Upper lobe of right lung (tissue), 1 donor: ENCODE measurements around the gene DUOX2. TPM values are rescaled to one million over a fixed set of nuclear protein-coding genes. Genes with fewer than 3 reads are reported as not detected.
A peak's percentile ranks its signal among the peaks of the same experiment; 100 is the strongest.

ENCODE experiments used
- ATAC-seq: fragments of 200-7000 bp; cut with Tn5 transposase; one replicate; pipeline ENCODE4 v1.9.1; 2020; ENCODE audit warnings: mild to moderate bottlenecking, moderate library complexity
- DNase-seq: peaks from one replicate; pipeline ENCODE4 v3.0.0-alpha.2; 2020
- H3K27ac ChIP-seq: fragments of 200-600 bp; one replicate; pipeline ENCODE4 v1.8.0; 2022
- H3K27me3 ChIP-seq: fragments of 200-600 bp; one replicate; pipeline ENCODE4 v1.8.0; 2022; ENCODE audit warnings: mild to moderate bottlenecking
- H3K36me3 ChIP-seq: fragments of 200-600 bp; one replicate; pipeline ENCODE4 v1.8.0; 2022
- H3K4me1 ChIP-seq: fragments of 200-600 bp; one replicate; pipeline ENCODE4 v1.8.0; 2022
- H3K4me3 ChIP-seq: fragments of 200-600 bp; one replicate; pipeline ENCODE4 v1.8.0; 2022; ENCODE audit warnings: mild to moderate bottlenecking
- H3K9me3 ChIP-seq: fragments of 200-600 bp; one replicate; pipeline ENCODE4 v1.8.0; 2022
- CTCF ChIP-seq: fragments of 200-600 bp; IDR thresholded peaks from one replicate; pipeline ENCODE4 v1.8.0; 2022; ENCODE audit warnings: antibody characterized with exemption
- intact Hi-C: fragments of 100-400 bp; cut with DNase I; formaldehyde crosslinking; loops from one replicate; pipeline ENCODE4 v1.11.0; 2022
- total RNA-seq: library from RNA; stranded (reverse); fragmentation: NEBNext Ultra II Directional; extraction: Animal tissue kit (Norgen Biotek cat#: 25700); gene quantifications from one replicate; pipeline ENCODE4 v1.2.1, GENCODE V29; 2021
- donor health status: DM: no; HTN: yes; CAD: no; lungs with severe emphysema.

The DUOX2 gene
- total RNA-seq, 1 donor from 2014 or later = 3.8 TPM

GRCh38 chr15:45113380-45113990, 487 bp downstream of the DUOX2 start:
- peak; percentile 44 for DNase-seq

GRCh38 chr15:45112591-45113379, 1.2 kb downstream of the DUOX2 start:
- H3K9me3 ChIP-seq = no peaks in the 10 kb centered on the region
- H3K4me3 ChIP-seq = no peak overlapping the region
- no peak for TF ChIP-seq CTCF
- ATAC-seq (peak; percentile 1), DNase-seq (peak; percentile 65)
- H3K4me1 ChIP-seq = peaks cover 26% of the 10 kb centered on the region
- no peak overlapping the region for H3K27ac ChIP-seq
- intact Hi-C loops = no loop called here
- no peaks in the 10 kb centered on the region for H3K36me3 ChIP-seq
- peaks cover 83% of the 10 kb centered on the region for H3K27me3 ChIP-seq

More at GRCh38 chr15:45113380-45113990, 487 bp downstream of the DUOX2 start:
- intact Hi-C loops = no loop called here
- Histone ChIP-seq H3K27me3 (peaks cover 85% of the 10 kb centered on the region), H3K4me3 (no peak overlapping the region), H3K9me3 (no peaks in the 10 kb centered on the region), H3K4me1 (peaks cover 28% of the 10 kb centered on the region), H3K27ac (no peak overlapping the region), H3K36me3 (no peaks in the 10 kb centered on the region)
- ATAC-seq = no peak
- no peak for TF ChIP-seq CTCF

- Histone ChIP-seq H3K27ac (no peak overlapping the region), H3K9me3 (no peaks in the 10 kb centered on the region), H3K4me3 (no peak overlapping the region), H3K27me3 (peaks cover 77% of the 10 kb centered on the region), H3K36me3 (no peaks in the 10 kb centered on the region), H3K4me1 (peaks cover 21% of the 10 kb centered on the region)
- DNase-seq (no peak), ATAC-seq (no peak)
- no peak for TF ChIP-seq CTCF
- intact Hi-C loops = no loop called here
Observed at GRCh38 chr15:45112143-45112590, 1.8 kb downstream of the DUOX2 start.

DNA sequence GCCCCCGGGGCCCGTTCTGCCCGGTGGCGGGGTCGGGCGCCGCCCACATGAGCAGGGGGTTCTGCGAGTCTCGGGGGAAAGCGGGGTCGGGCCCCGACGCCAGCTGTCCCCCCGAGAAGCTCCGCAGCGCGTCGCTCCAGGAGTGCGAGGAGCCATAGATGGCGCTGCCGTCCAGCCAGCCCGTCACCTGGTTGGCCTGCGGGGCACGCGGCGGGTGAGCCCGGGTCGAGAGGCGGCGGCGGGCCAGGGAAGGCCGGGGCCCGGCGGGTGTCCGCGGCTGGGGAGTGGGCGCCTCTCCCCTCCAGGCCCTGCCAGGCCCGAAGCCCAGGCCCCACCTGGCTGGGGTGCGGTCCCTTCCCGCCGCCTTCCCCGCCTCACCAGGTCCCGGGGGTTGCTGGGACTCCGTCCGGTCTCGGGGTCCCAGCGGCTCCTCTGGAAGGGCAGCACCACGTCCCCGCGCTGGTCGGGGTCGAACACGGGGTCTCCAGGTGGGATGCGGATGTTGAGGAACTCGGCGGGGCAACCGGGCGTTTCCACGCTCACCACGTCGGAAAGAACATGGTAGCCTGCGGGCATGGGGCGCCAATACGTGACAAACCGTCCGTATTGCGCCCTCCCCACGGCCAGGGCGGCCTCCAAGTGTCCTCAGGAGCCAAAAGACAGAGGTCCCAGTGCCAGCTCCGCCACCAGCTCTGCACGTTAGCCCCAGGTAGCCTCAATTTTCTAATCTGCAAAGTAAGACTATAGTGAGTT, 2.4 kb downstream of the DUOX2 start:
- DNase-seq (peak; percentile 64), ATAC-seq (no peak)
- TF ChIP-seq CTCF = no peak
- Histone ChIP-seq H3K36me3 (no peaks in the 10 kb centered on the region), H3K4me3 (no peak overlapping the region), H3K27me3 (peaks cover 71% of the 10 kb centered on the region), H3K27ac (no peak overlapping the region), H3K4me1 (peaks cover 15% of the 10 kb centered on the region), H3K9me3 (no peaks in the 10 kb centered on the region)
- intact Hi-C loops = no loop called here

GRCh38 chr15:45110256-45110820, 3.6 kb downstream of the DUOX2 start:
- no peak for TF ChIP-seq CTCF
- ATAC-seq (no peak), DNase-seq (peak; percentile 32)
- no peaks in the 10 kb centered on the region for H3K9me3 ChIP-seq
- H3K27ac ChIP-seq = no peak overlapping the region
- peaks cover 60% of the 10 kb centered on the region for H3K27me3 ChIP-seq
- H3K36me3 ChIP-seq = no peaks in the 10 kb centered on the region
- no peak overlapping the region for H3K4me3 ChIP-seq
- intact Hi-C loops = no loop called here
- H3K4me1 ChIP-seq = peaks cover 11% of the 10 kb centered on the region
